A549 (cell line): ENCODE results near the gene NIN.

Experiments used
- CBX8 ChIP-seq: fragments of 200-600 bp; sonication (generic); IDR thresholded peaks from 2 replicates; pipeline ENCODE4 v1.6.1; 2016
- EP300 ChIP-seq, 2 experiments: fragments of >200 bp; sonication (Bioruptor Twin); formaldehyde crosslinking; IDR thresholded peaks; 2 replicates in 1 of 2; 3 replicates in 1 of 2; pipeline ENCODE4 v1.6.1; 2016 to 2017
- MYC ChIP-seq: IDR thresholded peaks from 2 replicates; pipeline ENCODE4 v1.6.1; 2012; ENCODE audit warnings: mild to moderate bottlenecking, inconsistent platforms, low read length, improper control_type of control experiment, borderline replicate concordance
- POLR2A ChIP-seq: IDR thresholded peaks from 2 replicates; pipeline ENCODE4 v1.6.1; 2012; ENCODE audit warnings: mild to moderate bottlenecking, low read length
- SREBF2 ChIP-seq: fragments of 450-650 bp; IDR thresholded peaks from 2 replicates; pipeline ENCODE4 v1.6.1; 2014; ENCODE audit warnings: mild to moderate bottlenecking, moderate library complexity
- TF ChIP-seq, protein P1 (sequence below): fragments of >200 bp; sonication (Bioruptor Twin); formaldehyde crosslinking; IDR thresholded peaks from 3 replicates; pipeline ENCODE4 v1.5.1; 2016
- TF ChIP-seq, protein P2 (sequence below): fragments of 200-600 bp; sonication (generic); IDR thresholded peaks from 2 replicates; pipeline ENCODE4 v1.6.1; 2016; ENCODE audit warnings: antibody characterized with exemption, mild to moderate bottlenecking, moderate library complexity
- TF ChIP-seq, protein P3 (sequence below): IDR thresholded peaks from 2 replicates; pipeline ENCODE4 v1.6.1; 2012

DNA sequence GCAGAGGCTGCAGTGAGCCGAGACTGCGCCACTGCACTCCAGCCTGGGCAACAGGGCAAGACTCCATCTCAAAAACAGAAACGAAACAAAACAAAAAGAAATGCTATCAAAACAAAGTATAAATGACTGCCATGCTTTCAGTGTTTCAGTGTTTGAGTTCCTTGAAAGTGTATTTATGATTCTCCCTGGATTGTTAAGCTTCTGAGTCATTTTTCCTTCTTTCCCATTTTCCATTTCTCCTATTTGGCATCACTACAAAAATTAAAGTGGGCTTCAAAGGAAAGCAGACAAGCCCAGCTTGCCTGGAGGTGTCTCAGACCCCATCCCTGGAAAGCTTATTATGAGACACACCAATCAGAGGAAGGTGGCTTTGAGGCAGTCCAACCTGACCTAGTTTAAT is 35.1 kb downstream of the NIN start:
- TF ChIP-seq POLR2A (no peak), EP300 (IDR thresholded peaks at IDR 0.05) (no peak), MYC (no peak), CBX8 (no peak), SREBF2 (no peak)
- TF ChIP-seq, protein P1, sequence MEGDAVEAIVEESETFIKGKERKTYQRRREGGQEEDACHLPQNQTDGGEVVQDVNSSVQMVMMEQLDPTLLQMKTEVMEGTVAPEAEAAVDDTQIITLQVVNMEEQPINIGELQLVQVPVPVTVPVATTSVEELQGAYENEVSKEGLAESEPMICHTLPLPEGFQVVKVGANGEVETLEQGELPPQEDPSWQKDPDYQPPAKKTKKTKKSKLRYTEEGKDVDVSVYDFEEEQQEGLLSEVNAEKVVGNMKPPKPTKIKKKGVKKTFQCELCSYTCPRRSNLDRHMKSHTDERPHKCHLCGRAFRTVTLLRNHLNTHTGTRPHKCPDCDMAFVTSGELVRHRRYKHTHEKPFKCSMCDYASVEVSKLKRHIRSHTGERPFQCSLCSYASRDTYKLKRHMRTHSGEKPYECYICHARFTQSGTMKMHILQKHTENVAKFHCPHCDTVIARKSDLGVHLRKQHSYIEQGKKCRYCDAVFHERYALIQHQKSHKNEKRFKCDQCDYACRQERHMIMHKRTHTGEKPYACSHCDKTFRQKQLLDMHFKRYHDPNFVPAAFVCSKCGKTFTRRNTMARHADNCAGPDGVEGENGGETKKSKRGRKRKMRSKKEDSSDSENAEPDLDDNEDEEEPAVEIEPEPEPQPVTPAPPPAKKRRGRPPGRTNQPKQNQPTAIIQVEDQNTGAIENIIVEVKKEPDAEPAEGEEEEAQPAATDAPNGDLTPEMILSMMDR: no peak
- TF ChIP-seq, protein P2, sequence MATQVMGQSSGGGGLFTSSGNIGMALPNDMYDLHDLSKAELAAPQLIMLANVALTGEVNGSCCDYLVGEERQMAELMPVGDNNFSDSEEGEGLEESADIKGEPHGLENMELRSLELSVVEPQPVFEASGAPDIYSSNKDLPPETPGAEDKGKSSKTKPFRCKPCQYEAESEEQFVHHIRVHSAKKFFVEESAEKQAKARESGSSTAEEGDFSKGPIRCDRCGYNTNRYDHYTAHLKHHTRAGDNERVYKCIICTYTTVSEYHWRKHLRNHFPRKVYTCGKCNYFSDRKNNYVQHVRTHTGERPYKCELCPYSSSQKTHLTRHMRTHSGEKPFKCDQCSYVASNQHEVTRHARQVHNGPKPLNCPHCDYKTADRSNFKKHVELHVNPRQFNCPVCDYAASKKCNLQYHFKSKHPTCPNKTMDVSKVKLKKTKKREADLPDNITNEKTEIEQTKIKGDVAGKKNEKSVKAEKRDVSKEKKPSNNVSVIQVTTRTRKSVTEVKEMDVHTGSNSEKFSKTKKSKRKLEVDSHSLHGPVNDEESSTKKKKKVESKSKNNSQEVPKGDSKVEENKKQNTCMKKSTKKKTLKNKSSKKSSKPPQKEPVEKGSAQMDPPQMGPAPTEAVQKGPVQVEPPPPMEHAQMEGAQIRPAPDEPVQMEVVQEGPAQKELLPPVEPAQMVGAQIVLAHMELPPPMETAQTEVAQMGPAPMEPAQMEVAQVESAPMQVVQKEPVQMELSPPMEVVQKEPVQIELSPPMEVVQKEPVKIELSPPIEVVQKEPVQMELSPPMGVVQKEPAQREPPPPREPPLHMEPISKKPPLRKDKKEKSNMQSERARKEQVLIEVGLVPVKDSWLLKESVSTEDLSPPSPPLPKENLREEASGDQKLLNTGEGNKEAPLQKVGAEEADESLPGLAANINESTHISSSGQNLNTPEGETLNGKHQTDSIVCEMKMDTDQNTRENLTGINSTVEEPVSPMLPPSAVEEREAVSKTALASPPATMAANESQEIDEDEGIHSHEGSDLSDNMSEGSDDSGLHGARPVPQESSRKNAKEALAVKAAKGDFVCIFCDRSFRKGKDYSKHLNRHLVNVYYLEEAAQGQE: no peak
- TF ChIP-seq, protein P3, sequence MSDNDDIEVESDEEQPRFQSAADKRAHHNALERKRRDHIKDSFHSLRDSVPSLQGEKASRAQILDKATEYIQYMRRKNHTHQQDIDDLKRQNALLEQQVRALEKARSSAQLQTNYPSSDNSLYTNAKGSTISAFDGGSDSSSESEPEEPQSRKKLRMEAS: no peak
